Eye (tissue), 1 donor: Measurements from ENCODE around the gene RAD51D.
"Not testable (repeated sequence)": the region's sequence is repeated elsewhere in the genome, so short reads cannot be mapped to it uniquely, and the experiment has no call there.

Experiments used
- DNase-seq: peaks from one replicate; pipeline ENCODE4 v3.0.0-alpha.2; 2015

Gene RAD51D

DNA sequence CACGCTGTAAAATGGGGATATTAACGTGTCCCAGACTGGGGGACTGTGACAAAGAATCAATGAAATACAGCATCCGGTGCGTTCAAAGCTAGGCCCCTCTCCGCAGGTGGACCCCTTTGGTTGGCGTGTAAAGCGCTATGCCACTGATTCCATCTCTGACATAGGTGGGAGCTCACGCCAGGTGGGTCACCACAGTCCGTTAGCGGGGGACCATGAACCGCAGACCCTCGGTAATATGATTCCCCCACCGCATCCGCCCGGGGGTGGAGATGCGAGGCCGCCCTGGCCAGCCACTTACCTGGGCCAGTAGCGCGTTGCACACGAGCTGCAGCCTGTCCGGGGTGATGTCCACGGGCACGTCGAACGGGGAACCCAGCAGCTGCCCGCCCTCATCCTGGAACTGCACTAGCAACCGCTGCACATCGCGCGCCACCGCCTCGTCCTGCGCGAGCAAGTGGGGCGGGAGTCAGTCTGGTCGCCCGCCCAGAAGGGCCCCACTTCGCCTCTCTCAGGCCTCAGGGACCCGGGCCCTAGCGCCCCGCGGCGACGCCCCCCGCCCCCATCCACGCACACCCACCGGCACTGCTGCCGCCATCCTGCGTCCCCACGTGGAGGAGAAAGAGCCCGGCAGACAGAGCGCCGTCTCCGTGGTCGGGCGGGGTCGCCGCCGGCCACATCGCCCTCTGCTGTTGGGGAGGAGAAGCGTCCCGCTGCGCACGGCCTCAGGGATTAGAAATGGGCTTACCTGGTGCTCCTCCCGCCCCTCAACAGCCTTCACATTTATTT lies 22.2 kb upstream of the RAD51D start, which contains the start of gene NLE1:
NLE1 (minus strand) TSS at position 623 of the 786 bp plus-strand sequence; CDS start at position 595, 28 bp downstream.
- DNase-seq: peak; percentile 87

DNA sequence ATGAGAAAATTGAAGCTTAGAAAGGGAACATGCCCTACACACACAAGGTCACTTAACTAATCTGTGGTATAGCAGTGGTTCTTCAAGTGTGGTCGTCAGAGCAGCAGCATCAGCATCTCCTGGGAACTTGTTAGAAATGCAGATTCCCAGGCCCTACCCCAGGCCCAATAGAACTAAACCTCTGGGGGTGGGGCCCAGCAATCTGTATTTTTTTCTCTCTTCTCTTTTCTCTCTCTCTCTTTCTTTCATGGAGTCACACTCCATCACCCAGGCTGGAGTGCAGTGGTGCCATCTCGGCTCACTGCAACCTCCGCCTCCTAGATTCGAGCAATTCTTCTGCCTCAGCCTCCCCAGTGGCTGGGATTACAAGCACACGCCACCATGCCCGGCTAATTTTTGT lies 18.6 kb upstream of the RAD51D start:
- no peak for DNase-seq

DNA sequence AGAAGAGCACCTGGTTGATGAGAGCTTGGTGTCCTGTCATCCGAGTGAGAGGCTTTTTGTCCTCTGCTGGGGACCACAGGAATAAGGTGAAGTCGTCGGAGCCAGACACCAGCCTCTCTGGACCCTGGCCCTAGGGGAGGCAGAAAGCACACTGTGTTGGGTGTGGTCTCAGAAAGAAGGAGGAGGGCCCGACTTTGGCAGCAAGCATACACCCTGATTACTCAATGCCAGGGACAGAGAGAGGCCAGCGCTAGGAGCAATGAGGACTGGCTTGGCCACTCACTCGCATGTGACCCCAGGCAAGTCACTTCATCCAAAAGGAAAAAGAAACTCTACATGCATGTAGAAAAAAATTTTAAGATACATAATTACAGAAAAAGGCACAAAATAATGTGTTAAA lies 15.7 kb upstream of the RAD51D start:
- DNase-seq: no peak

DNA sequence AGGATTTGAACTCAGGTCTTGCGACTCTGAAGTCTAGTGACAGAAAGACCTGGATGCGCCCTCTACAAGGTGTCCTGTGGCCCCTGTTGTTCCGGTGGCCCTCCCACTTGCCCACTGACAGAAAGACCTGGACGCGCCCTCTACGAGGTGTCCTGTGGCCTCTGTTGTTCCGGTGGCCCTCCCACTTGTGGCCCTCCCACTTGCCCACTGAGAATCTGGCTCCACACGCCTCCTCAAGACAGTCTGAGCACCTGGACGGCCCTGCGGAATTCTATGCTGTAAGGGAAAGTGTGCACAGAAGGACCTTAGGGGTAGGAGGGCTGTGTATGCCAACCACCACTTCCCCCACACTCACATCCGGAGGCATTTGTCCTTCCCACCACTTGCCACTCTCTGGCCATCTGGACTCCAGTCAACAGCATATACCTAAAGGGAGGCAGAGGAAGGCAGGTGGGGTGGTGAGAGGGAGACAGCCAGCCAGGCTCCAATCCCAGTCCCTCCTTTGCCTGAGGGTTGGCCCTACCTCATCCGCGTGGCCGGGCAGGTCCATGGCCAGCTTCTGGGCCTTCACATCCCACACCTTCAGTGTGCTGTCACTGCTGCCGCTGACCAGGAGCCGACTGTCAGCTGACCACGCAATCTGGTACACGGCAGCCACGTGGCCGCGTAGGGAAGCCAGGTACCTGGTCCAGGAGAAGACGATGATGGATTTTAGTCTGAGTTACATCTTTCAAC lies 13.3 kb upstream of the RAD51D start:
- DNase-seq: no peak

DNA sequence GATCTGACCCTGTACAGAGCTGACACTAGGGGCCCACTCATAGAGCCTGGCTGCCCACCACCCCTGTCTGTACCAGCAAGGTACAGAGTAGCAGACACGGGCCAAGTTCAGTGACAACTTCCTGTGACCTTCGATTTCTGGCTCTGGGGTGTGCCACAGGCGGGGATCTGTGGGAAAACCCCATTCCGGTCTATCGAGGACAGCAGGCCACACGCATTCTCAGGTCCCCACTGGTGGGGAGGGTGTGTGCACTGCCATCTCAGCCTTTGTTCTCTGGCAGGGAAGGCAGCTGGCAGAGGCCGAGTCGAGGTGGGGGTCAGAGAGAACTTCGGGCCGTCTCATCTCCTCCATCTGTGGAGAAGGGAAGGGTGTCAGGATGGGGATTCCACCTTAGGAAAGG lies 12.4 kb upstream of the RAD51D start:
- DNase-seq: no peak

- DNase-seq: no peak
Observed at GRCh38 chr17:35130392-35130791, 10.7 kb upstream of the RAD51D start.

- DNase-seq: no peak
Observed at GRCh38 chr17:35129973-35130351, 10.3 kb upstream of the RAD51D start.

- DNase-seq: no peak
Observed at GRCh38 chr17:35129154-35129972, 9.7 kb upstream of the RAD51D start.

DNA sequence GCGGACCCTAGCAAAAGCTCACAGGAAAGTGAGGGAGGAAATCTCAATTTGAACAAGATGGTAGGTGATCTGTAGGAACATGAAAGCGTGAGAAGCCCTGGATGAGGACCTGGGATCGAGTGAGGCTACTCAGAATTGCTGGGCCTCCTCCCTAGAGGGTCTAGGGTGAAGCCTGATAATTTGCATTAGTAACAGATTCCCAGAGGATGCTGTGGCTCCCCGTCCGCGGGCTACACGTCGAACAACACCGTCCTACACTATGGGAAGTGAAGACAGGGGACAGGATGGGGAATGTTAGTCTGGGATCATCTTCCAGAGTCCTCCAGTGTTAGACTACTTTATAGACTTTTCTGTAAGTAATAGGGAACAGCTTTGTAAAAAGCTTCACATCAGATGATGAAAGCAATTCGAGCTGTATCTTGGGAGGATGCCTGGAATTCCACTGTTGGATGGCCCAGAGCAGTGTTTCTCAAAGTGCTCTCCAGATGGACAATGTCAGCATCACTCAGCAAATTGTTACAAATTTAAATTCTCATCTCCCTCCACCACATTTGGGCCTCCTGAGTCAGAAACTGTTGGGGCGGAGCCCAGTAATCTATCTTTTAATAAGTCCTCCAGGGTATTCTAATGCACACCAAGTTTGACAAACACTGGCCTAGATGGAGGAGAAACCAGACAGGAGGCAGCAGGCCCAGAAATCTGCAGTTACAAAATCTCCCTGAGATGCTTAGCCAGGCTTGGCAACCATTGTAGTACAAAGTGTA lies 8.3 kb upstream of the RAD51D start:
- no peak for DNase-seq

DNA sequence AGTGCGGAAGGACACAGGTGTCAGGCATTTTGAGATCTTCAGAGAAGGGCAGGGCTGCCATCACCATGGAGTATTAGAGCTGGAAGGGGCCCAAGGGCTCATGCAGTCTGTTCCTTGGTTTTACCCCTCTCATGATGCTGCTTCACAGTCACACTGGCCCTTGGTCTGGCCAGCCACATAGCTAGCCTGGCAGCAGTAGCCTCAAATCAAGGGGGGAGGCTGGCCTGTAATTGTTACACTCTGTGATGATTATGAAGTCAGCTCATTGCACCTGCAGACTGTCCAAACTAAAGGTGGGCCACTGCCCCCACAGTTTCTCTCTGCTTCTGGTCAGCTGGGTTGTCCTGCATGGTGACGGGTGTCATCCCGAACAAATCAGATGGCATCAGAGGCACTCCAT lies 1.7 kb upstream of the RAD51D start, which contains the start of gene FNDC8:
FNDC8 (plus strand) TSS at position 301 of the 400 bp plus-strand sequence; CDS start at position 380, 79 bp downstream.
- DNase-seq: no peak

DNA sequence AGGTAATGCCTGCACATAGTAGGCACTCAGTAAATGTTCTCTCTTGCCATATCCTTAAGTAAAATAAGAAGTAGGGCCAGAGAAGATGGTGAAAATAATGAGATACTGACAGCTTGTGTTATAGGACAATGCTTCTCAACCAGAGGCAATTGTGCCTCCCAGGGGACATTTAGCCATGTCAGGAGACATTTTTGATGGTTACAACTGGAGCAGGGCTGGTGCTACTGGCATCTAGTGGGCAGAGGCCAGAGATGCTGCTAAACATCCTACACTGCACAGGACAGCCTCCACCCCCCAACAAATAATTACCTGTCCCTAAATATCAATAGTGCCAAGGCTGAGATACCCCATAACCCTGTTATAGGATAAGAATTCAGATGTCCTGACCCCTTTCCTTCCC lies 1.7 kb downstream of the RAD51D start:
- DNase-seq: peak; percentile 42

DNA sequence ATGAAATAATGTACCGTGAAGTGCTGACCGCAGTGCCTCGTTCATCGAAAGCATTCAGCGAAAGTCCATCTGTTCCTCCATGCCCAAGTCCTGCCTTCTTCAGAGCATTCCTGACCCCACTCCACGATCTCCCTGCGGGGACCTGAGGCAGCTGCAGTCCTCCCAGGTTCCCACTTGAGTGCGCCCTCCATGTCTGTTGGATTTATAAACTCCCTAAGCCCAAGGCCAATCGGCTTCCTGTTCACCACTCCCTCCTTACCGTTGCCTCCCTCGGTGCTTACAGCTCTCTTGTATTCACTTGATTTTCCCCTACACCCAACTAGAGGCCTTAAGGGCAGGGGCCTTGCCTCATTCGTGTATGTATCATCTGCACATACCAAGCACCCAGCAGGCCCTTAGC lies 2.8 kb downstream of the RAD51D start:
- no peak for DNase-seq

DNA sequence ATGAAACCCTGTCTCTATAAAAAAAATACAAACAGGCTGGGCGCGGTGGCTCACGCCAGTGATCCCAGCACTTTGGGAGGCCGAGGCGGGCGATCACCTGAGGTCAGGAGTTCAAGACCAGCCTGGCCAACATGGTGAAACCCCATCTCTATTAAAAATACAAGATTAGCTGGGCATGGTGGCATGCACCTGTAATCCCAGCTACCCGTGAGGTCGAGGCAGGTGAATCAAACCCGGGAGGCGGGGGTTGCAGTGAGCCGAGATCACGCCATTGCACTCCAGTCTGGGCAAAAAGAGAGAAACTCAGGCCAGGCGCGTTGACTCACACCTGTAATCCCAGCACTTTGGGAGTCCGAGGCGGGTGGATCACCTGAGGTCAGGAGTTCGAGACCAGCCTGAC lies 8.9 kb downstream of the RAD51D start:
- DNase-seq: not testable (repeated sequence)

DNA sequence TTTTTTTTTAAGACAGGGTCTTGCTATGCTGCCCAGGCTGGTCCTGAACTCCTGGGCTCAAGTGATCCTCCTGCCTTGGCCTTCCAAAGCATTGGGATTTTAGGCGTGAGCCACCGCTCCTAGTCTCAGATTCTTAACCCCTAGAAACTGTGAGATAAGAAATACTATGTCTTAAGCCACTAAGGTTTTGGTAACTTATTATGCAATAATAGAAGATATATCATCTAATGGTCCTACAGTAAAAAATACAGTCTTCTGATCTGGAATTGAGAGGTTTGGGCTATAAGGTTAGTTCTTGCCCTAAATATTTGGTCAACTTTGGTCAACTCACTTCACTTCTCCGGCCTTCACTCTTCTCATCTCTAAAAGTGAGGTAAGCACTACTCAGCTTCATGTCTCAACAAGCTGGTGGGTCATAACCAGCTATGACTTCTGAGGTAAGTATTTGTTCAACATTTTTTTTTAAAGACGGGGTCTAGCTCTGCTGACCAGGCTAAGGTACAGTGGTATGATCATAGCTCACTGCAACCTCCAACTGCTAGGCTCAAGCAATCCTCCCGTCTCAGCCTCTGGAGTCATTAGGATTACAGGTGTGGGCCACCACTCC lies 14.7 kb downstream of the RAD51D start:
- no peak for DNase-seq

- no peak for DNase-seq
Observed at GRCh38 chr17:35103271-35103670, 16.4 kb downstream of the RAD51D start.

DNA sequence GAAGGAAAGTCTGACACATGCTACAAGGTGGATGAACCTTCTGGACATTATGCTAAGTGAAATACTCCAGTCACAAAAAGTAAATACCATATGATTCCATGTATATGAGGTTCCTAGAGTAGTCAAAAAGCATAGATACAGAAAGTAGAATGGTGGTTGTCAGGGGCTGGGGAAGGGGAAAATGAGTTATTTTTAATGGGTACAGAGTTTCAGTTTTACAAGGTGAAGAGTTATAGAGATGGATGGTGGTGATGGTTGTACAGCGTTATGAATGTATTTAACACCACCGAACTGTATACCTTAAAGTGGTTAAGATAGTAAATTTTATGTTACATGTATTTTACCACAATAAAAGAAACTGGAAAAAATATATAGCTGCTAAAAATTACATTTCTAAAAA lies 17.9 kb downstream of the RAD51D start:
- no peak for DNase-seq

GRCh38 chr17:35101036-35101435 lies 18.6 kb downstream of the RAD51D start:
- no peak for DNase-seq

DNA sequence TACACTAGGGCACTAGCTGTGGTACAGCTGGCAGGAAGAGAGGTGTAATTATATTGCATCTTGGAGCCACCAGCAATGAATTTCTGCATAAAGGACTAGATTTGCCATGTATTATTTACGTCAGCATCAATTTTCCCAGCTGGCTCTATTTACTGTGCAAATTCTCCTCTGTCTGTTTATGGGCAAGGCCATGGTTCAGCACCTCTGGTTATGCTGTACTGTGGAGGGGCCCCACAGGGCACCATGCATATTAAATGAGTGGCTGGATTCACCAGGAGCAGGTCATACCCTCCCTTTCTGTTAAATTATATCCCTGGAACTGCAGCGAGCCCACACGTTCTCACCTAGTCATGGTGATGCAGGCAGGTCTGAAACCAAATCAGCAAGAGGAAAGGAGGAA lies 19.8 kb downstream of the RAD51D start:
- DNase-seq: peak; percentile 42

DNA sequence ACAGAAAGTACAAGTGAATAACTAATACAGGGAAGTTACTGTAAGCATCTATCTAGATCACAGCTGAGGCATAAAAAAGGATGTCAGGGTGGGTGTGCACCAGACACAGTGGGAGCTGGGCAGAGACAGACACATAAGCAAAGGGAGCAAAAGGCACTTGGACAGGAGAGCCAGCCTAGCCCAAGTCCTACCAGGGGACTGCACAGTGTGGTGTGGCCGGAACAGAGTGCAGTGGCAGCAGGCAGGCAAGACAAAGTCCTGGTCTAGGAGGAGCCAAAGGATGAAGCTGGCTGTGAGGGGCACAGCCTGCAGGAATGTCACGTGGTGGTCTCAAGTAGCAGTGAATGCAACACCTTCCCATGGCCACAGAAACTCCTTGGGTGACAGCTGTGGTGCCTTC lies 21.9 kb downstream of the RAD51D start:
- DNase-seq: no peak

DNA sequence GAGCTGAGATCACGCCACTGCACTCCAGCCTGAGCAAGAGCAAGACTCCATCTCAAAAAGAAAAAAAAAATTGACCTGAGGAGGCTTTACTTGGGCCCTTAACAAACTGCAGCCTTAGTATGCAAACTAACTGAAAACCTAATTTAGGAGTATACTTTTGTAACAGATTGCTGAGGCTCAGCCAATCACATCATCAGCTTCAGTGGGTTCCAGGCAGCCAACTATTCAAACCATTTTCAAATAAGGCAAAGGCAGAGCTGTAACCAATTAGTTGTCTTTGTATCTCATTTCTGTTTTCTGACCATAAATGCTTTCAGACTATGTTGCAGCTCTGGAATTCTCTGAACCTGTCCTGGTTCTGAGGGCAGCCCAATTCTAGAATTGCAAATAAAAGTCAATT lies 23.9 kb downstream of the RAD51D start:
- no peak for DNase-seq

DNA sequence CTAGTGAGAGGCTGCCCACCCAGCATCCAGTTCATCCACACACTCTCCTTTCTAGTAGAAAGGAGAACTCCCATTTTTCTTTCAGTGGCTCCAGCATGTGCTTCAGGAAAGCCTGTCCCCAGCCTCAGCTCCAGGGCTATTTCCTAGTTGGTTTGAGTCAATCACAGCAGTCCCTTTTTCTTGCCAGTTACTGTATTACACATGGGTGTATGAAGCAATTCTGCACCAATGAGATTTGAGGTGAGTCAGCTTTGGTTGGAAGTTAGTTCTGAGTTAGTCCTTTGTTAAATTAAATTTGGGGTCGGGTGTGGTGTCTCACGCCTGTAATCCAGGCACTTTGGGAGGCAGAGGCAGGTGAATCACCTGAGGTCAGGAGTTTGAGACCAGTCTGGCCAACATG lies 24.8 kb downstream of the RAD51D start:
- no peak for DNase-seq

DNA sequence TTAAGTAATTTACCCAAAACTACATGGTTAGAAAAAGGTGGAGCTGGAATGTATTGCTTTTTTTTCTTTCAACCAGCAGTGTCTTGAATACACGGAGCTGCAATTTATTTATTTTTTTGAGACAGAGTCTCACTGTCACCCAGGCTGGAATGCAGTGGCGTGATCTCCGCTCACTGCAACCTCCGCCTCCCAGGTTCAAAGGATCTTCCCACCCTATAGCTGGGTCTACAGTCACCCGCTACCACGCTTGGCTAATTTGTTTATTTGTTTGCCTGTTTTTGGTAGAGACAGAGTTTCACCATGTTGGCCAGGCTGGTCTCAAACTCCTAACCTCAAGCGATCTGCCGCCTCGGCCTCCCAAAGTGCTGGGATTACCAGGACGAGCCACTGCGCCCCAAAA lies 29.0 kb downstream of the RAD51D start:
- not testable (repeated sequence) for DNase-seq
